Heart right ventricle (tissue), 16 donors: Measurements from ENCODE around the gene SLC45A3. TPM values are rescaled to one million over a fixed set of nuclear protein-coding genes. Genes with fewer than 3 reads are reported as not detected.
A peak's percentile ranks its signal among the peaks of the same experiment; 100 is the strongest.

ENCODE experiments used
- ATAC-seq, 8 donors: fragments of 200-7000 bp; cut with Tn5 transposase; one replicate each; pipeline ENCODE4 v1.9.1; 2020; ENCODE audit warnings: mild to moderate bottlenecking in 8 of 8, moderate library complexity in 8 of 8, moderate number of reproducible peaks in 1 of 8
- DNase-seq, 2 donors: peaks; one replicate each; pipeline ENCODE4 v3.0.0-alpha.2; 2020
- H3K27ac ChIP-seq, 10 donors: fragments of 200-600 bp; sonication (generic) in 2 of 10; one replicate each; pipeline versions ENCODE4 v1.5.0 to v1.8.0; 2020 to 2022; ENCODE audit warnings: mild to moderate bottlenecking in 3 of 10
- H3K27me3 ChIP-seq, 7 donors: fragments of 200-600 bp; one replicate each; pipeline ENCODE4 v1.8.0; 2021 to 2022; ENCODE audit warnings: mild to moderate bottlenecking in 2 of 7
- H3K36me3 ChIP-seq, 9 donors: fragments of 200-600 bp; sonication (generic) in 1 of 9; one replicate each; pipeline versions ENCODE4 v1.5.0 to v1.8.0; 2020 to 2022; ENCODE audit warnings: mild to moderate bottlenecking in 2 of 9
- H3K4me1 ChIP-seq, 9 donors: fragments of 200-600 bp; sonication (generic) in 1 of 9; one replicate each; pipeline versions ENCODE4 v1.5.0 to v1.8.0; 2020 to 2022; ENCODE audit warnings: mild to moderate bottlenecking in 4 of 9
- H3K4me3 ChIP-seq, 10 donors: fragments of 200-600 bp; sonication (generic) in 2 of 10; one replicate each; pipeline versions ENCODE4 v1.5.0 to v1.8.0; 2020 to 2022; ENCODE audit warnings: mild to moderate bottlenecking in 7 of 10, moderate library complexity in 2 of 10
- H3K9me3 ChIP-seq, 11 donors: fragments of 200-600 bp in 10 of 11; sonication (generic) in 2 of 11; one replicate each; pipeline versions ENCODE4 v1.5.0 to v1.8.0; 2013 to 2022; ENCODE audit warnings: mild to moderate bottlenecking in 2 of 11, control low read depth in 1 of 11, moderate library complexity in 1 of 11
- CTCF ChIP-seq, 9 donors: fragments of 200-600 bp; sonication (generic) in 2 of 9; IDR thresholded peaks; one replicate each; pipeline versions ENCODE4 v1.5.0 to v1.8.0; 2021 to 2022; ENCODE audit warnings: antibody characterized with exemption in 9 of 9, mild to moderate bottlenecking in 5 of 9, moderate library complexity in 1 of 9
- WGBS, 2 donors: extraction: QIAGEN DNeasy Blood & Tissue Kit; methylation state at CpG; one replicate each; pipeline ENCODE4 v1.1.7; 2013; ENCODE audit warnings: inconsistent platforms in 1 of 2; 5-methylcytosine and 5-hydroxymethylcytosine counted together
- intact Hi-C, 10 donors: fragments of 100-400 bp; cut with DNase I; formaldehyde crosslinking; loops; one replicate each; pipeline versions ENCODE4 v1.11.1 to v1.14.2; 2022
- polyA plus RNA-seq, 2 donors: library from polyadenylated mRNA; stranded (reverse); fragments of 200-250 nt; gene quantifications; one replicate each; pipeline ENCODE4 v1.2.3, GENCODE V29; 2013
- total RNA-seq, 10 donors: library from RNA; stranded (reverse); fragmentation: NEBNext Ultra II Directional in 3 of 10; extraction: Animal tissue kit (Norgen Biotek cat#: 25700) in 3 of 10; gene quantifications; one replicate each; pipeline versions ENCODE4 v1.2.1 to v1.2.4, GENCODE V29; 2021 to 2023
- donor health status: Arrhythmogenic right ventricular cardiomyopathy.
- donor health status: ischemic (EF 13 %, LVEDD 7.1; RV severe dilation, severe dysfunction).
- donor health status: healthy with polysubstance abuse.
- donor health status: DM: no; HTN: yes; CAD: no.
- donor health status: DM: no; HTN: no; CAD: no.
- donor health status: ischemic (EF 25% LVEDD 6.9; RV normal size, moderate dysfunction).
- donor health status: ischemic (EF 25% LVEDD 5.7; RV mildly dilated, moderate dysfunction).
- donor health status: healthy.
- donor health status: DM: yes; HTN: yes; CAD: no.
- donor health status: Ischemic cardiomyopathy.
- donor health status: ischemic (EF 35%, LVEDD 5.7; RV mildly dilated, moderate dysfunction).
- donor health status: nonischemic (EF 11% LVEDD 7.7; RV severe dilation, severe dysfunction).
- donor health status: DM: yes; HTN: yes; CAD: no.
- donor health status: PGD.
- donor health status: ischemic (EF 29% LVEDD 5.4; RV normal size, mild dysfunction).
- donor health status: nonischemic (EF 23%, LVEDD 6.1; RV moderate dilation, normal function).

SLC45A3 gene
- total and polyA plus RNA-seq, 12 donors: 1.4 to 7.9 (median 2.2) TPM

GRCh38 chr1:205714906-205715246 is 34.6 kb upstream of the SLC45A3 start:
- Histone ChIP-seq H3K27me3 (no peaks in the 10 kb centered on the region), H3K27ac (no peak overlapping the region), H3K4me1 (peaks cover 0 to 19% (median 9%) of the 10 kb centered on the region in 9 donors), H3K36me3 (peaks cover 0 to 78% (median 47%) of the 10 kb centered on the region in 9 donors), H3K9me3 (no peaks in the 10 kb centered on the region), H3K4me3 (no peak overlapping the region)
- WGBS, 2 donors: 80 to 85% methylated on average over 4 of the region's 4 CpGs
- intact Hi-C loops: loop anchor here in 3 of 10 donors (5.0 to 10.0 kb wide), 3 partner anchors 43 to 123 kb away; no protein-coding TSS in a partner anchor
- TF ChIP-seq CTCF (IDR thresholded peaks at IDR 0.05): no peak
- ATAC-seq: no peak
- DNase-seq: no peak

GRCh38 chr1:205714190-205714905 is 34.0 kb upstream of the SLC45A3 start:
- 82 to 86% methylated on average over 5 of the region's 5 CpGs for WGBS, 2 donors
- DNase-seq (no peak), ATAC-seq (no peak)
- no peak for TF ChIP-seq CTCF (IDR thresholded peaks at IDR 0.05)
- Histone ChIP-seq H3K27ac (no peak overlapping the region), H3K4me1 (peaks cover 0 to 24% (median 13%) of the 10 kb centered on the region in 9 donors), H3K4me3 (no peak overlapping the region), H3K9me3 (no peaks in the 10 kb centered on the region), H3K36me3 (peaks cover 0 to 77% (median 42%) of the 10 kb centered on the region in 9 donors), H3K27me3 (no peaks in the 10 kb centered on the region)
- intact Hi-C loops: loop anchor here in 3 of 10 donors (5.0 to 10.0 kb wide), 3 partner anchors 42 to 122 kb away; no protein-coding TSS in a partner anchor

GRCh38 chr1:205711105-205712048 is 31.1 kb upstream of the SLC45A3 start:
- Histone ChIP-seq H3K4me3 (no peak overlapping the region), H3K9me3 (no peaks in the 10 kb centered on the region), H3K4me1 (peaks cover 0 to 41% (median 22%) of the 10 kb centered on the region in 9 donors), H3K27ac (peak overlapping the region in 1 of 10 donors; percentile 24), H3K36me3 (peaks cover 0 to 57% (median 12%) of the 10 kb centered on the region in 9 donors), H3K27me3 (no peaks in the 10 kb centered on the region)
- 43% methylated on average over 8 of the region's 8 CpGs for WGBS, 2 donors
- intact Hi-C loops: loop anchor here in 8 of 10 donors (1.0 to 10.0 kb wide), 7 partner anchors 39 to 121 kb away; no protein-coding TSS in a partner anchor
- ATAC-seq: peak; percentile 76 to 87 (median 80)
- DNase-seq: peak in 1 of 2 donors; percentile 79
- peak; percentile 76 to 94 (median 90) for TF ChIP-seq CTCF (IDR thresholded peaks at IDR 0.05)
